ENCODE measurements around the gene COL28A1. TPM values are rescaled to one million over a fixed set of nuclear protein-coding genes. Genes with fewer than 3 reads are reported as not detected.
"Not testable (repeated sequence)": the region's sequence is repeated elsewhere in the genome, so short reads cannot be mapped to it uniquely, and the experiment has no call there.

COL28A1 gene
- total RNA-seq, 1 donor from 2014 or later: not detected

DNA sequence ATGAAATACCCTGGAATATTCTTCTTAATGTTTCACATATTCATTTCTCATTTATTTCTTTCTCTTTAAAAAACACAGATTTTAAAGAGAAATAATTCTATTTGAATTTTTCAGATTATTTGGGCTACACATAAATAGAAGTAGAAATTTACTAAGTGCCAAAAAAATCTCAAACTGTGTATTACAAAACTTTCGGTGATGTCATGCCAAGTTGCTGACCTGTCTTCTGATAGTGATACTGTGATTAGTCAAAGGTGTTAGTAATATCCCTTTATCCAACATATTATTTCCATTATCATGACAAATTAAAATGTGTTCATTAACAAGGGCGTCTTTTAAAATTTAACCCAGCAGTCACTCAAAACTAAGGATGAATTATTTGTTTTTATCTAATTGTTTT, 60.1 kb downstream of the COL28A1 start:
- DNase-seq (ENCODE audit: low read depth in 2 of 2): no peak

DNA sequence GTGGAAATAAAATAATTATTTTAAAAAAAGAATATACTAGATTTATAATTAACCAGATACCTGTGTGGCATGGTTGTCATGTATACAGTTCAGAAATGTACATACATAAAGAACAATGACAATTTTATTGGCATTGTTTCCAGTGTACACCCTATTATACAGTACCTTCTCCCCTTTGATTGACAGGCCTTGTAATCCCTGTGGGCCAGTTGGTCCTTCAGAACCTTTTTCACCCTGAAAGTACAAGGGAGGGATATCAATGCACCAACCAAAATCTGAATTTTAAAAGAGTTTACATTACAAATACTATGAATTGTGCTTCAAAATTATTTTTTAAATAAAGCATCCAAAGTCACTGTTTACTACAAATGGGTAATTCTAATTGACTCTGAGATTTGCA, 61.2 kb downstream of the COL28A1 start:
- no peak for DNase-seq (ENCODE audit: low read depth in 2 of 2)

DNA sequence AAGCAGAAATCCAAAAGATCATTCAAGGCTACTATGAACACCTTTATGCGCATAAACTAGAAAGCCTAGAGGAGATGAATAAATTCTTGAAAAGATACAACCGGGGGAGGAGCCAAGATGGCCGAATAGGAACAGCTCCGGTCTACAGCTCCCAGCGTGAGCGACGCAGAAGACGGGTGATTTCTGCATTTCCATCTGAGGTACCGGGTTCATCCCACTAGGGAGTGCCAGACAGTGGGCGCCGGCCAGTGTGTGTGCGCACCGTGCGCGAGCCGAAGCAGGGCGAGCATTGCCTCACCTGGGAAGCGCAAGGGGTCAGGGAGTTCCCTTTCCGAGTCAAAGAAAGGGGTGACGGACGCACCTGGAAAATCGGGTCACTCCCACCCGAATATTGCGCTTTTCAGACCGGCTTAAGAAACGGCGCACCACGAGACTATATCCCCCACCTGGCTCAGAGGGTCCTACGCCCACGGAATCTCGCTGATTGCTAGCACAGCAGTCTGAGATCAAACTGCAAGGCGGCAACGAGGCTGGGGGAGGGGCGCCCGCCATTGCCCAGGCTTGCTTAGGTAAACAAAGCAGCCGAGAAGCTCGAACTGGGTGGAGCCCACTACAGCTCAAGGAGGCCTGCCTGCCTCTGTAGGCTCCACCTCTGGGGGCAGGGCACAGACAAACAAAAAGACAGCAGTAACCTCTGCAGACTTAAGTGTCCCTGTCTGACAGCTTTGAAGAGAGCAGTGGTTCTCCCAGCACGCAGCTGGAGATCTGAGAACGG, 70.5 kb downstream of the COL28A1 start:
- not testable (repeated sequence) for DNase-seq (ENCODE audit: low read depth in 2 of 2)

DNA sequence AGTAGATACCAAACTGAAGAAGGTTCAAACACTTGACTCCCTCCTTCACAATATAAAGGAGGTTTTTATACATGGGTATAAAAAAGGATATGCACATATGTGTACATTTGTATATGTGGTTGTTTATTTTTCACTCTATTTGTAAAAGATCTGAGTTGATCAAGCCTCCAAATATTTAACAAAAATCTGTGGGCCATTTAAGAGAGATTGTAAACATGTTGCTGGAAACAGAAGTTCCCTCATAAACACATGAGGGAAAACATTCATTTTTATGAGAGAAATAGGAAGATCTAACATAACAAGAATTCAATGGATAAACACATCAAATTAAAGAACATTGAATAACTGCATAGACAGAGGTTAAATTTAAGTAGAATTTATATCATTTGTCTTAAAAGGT, 81.7 kb downstream of the COL28A1 start:
- DNase-seq (ENCODE audit: low read depth in 2 of 2): no peak

DNA sequence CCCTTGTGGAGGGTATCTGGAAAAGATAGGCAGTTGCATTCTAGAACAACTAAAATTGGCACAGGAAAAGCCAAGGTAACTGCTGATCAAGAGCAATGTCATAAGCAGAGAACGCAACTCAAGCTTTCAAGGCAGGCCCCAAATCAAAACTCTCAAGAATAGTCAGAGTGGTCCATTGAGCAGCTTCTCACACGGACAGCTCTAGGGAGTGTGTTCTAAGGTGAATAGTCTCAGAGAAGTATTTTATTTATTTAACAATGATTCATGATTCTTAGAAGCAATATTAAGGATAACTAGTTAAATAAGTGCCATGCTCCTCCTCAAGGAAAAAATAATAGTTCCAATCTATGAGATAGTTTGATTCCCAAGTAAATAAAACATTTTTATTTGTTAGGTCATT, 83.0 kb downstream of the COL28A1 start:
- no peak for DNase-seq (ENCODE audit: low read depth in 2 of 2)

DNA sequence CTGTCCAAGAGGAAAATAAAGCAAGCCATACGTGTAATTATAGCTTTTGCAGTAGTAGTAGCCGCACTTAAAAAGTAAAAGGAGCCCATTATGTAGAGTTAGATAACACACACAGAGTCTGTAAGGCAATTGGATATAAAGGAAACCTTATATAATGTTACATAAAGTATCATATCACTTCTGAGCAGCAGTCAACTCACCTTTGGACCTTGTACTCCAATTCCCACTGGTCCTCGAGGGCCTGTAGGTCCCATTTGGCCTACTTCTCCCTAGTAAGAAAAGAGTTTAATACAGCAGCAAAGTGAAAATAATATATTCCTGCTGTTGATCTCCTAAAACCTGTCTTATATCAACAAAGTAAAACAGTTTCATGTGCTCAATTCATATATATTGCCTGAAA, 83.6 kb downstream of the COL28A1 start:
- DNase-seq (ENCODE audit: low read depth in 2 of 2): no peak

DNA sequence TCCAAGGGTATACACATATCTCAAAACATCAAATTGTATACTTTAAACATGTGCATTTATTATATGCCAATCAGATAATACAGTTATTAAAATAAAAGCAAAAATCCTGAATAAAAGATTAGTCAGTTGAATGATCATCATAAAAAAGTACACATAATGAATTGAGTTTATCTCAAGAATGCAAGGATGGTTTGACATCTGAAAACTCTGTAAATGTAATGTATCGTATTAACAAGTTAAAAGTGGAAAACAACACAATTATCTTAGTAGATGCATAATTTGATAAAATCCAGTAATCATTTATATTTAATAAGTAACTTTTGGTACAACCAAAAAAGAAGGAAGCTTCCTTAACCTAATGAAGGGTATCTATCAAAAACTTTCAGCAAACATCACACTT, 86.6 kb downstream of the COL28A1 start:
- DNase-seq (ENCODE audit: low read depth in 2 of 2): no peak

DNA sequence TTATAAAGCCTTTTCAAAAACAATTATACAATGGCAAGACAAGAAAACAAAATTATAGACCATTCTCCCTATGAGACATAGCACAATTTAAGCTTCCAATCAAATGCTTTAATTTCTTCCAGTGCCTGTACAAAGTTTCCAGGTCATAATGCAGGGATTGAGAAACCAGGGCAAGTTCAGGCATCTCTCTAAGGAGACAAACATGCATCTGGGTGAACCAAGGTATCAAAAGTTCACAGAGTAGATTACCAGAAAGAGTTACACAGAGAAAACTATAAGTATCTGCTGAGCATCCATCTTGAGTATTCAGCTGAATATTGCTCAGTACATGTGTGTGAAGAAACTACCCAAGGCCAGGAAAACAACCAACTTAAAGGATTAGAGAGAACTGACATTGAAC, 89.1 kb downstream of the COL28A1 start:
- DNase-seq (ENCODE audit: low read depth in 2 of 2): no peak

DNA sequence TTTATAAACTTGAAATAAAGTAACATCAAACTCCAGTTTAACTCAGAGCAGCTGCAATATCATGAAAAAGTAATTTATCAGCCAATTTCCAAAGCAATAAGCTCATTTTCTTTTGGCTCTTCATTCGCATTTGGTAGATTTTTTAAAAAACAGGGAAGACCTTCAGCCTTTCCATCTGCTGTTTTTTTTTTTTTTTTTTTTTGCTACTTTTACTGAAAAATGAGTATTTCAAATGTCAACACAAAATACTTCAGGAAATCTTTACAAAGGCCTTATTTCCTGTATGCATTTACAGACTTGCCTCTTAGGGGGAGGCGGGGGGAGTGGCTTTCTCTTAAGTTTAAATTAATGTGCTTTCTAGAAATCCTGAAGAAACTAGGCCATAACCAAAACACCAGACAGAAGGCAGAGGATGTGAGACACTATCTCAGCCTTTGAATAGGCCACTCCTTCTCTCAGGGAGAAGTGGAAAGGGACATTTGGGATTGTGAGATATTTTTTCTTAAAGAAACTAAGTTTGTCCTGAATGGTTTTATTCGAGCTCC, 91.8 kb downstream of the COL28A1 start:
- peak in 1 of 2 donors; percentile 89 for DNase-seq (ENCODE audit: low read depth in 2 of 2)

DNA sequence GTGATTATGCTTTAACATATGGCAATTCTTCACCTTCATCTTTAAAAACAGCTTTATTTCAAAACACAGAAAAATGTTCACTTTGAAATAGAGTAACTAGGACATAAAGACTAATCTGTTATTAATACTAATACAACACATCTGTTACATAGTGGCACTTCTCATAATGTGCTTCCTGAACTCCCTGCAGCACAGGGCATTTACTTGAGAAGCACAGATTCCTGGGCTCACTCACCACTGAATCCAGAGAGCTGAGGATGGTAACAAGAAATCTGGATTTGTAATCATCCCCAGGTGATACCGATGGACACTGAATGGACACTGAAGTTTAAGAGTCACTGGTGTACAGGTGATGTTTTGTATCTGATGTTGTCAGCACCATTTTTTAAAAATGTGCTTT, 96.1 kb downstream of the COL28A1 start:
- no peak for DNase-seq (ENCODE audit: low read depth in 2 of 2)

DNA sequence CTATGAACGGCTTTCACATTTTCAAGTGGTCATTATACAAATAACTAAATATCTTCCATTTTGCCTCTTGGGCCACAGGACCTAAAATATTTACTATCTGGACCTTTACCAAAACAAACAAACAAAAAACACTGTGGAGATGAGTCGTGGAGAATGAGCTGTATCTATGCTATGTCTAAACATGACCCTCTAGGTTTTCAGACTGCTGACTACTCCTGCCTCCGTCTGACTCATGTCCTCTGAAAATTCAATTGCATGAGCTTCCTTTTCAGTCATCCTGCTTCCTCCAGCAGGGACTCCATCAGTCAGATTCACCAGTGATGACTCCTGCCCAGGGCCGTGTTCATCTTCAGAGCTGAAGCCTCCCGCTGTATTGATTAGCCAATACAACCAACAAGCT, 96.8 kb downstream of the COL28A1 start:
- DNase-seq (ENCODE audit: low read depth in 2 of 2): peak; percentile 76 to 96

DNA sequence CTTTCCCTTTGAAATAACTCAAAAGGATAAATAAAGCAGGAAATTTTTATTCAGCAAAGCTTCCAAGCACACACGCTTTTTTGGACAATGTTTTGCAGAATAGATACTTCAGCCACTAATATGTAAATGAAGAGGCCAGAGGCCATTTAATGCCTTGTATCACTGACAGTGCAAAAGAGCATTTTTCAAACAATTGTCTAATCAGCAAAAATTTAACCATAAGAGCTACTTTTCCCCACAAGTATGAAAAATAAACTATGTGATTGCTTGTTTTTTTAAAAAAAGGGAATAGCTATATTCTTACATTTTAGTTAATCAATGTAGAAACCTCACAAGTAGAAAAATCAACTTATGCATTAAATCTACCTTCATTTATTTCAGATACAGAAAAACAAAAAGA, 99.7 kb downstream of the COL28A1 start:
- no peak for DNase-seq (ENCODE audit: low read depth in 2 of 2)

DNA sequence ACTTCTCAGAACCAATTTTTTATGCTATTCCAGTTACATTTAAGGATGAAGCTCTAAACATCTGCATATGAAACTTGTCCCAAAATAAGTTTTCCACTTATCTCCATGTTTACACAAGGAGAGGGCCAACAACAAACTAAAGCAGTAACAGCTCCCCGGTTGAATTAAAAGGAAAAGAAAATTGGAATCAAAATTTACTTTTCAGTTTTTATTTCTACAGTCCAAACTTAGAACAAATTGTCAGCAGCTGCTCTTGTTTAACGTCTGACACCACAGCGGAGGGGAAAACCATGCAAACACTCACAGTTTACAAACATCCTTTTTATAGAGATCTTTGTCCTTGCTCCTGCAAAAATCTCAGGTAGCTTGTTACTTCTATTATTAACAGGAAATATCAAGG, 101.3 kb downstream of the COL28A1 start:
- no peak for DNase-seq (ENCODE audit: low read depth in 2 of 2)

DNA sequence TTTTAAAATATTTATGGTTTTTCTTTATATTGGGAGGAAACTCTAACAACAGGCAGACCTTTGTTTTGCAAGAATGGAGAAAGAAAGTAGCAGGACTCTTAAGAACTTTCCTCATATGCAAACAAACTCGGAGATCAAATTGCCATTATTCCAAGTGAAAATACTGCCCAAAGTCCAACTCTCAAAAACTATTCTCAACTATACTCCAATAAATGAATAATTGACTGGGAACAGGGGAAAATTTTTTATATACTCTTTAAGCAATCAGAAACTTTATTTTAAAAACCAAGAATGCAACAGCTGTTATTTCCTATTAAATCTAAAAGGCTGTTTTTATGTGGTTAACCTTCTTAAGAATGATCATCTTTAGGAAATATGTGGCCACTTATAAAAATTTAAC, 101.9 kb downstream of the COL28A1 start:
- DNase-seq (ENCODE audit: low read depth in 2 of 2): no peak

DNA sequence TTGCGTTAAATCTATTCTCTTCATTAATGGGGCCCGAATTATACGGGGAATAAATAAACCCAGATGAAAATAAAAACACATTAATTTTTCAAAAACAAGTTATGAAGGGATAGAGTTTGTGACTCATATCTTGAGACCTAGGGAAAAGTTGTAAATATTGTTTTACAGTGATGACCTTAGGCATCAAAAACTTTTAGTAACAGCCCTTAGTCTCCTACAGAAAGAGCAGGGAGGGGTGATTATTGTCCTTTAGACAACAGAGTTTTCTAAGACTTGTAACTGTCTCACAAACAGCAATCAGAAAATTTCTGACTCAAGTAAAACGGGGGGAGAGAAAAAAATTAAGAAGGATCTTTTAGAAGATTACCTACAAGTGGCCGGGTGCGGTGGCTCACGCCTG, 102.7 kb downstream of the COL28A1 start:
- no peak for DNase-seq (ENCODE audit: low read depth in 2 of 2)

DNA sequence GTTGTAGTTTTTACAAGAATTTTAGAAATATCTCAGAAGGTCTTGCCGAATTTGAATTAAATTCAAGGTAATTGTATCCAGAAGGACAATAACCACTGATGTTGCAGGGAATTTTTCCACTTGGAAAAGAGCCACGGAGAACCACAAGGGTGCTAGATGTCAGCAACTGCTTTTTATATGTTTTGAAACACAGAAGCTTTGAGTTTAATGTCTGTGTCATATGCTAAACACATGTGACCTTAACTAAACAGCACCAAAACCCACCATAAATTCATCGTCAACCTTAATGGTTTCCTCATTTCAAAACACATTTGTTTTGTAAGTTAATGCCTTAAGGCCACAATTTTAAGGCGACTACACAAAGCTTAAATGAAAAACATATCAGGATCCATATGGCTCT, 106.9 kb downstream of the COL28A1 start:
- no peak for DNase-seq (ENCODE audit: low read depth in 2 of 2)

DNA sequence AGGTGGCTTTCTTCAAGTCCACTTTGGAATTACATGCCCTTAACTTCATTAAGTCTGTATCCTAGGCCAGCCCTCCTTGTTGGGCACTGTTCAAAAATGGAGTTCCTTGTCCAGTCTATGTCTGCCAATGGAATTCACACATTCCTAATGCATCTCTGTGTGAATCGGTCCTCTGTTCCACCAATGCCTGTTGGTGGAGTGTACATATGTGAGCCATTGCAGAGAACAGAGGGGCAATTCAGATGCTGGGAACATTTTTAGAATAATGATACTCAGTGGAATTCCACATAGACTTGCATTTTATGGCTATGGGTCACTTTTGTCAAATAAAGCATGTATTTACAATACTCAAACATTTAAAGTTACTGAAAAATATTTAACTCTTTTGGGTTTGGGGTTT, 108.3 kb downstream of the COL28A1 start:
- DNase-seq (ENCODE audit: low read depth in 2 of 2): no peak

DNA sequence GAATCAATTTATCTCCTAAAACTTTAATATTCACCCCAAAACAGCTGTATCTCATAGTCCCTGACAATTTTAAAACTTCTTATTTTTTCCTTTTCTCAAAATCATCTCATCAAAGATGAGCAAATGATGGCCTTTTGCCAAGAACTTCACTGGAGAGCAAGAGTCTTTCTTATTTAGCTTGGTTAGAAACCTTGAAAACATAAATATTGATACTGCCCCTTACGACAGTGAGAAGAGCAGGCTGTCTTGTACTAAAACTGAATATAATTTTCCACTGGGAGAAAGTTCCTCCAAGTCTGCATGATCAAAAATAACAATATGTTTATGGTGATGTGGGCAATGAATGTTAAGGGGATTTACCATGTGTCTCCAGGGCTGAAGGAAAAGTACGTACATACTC, 109.0 kb downstream of the COL28A1 start:
- no peak for DNase-seq (ENCODE audit: low read depth in 2 of 2)

DNA sequence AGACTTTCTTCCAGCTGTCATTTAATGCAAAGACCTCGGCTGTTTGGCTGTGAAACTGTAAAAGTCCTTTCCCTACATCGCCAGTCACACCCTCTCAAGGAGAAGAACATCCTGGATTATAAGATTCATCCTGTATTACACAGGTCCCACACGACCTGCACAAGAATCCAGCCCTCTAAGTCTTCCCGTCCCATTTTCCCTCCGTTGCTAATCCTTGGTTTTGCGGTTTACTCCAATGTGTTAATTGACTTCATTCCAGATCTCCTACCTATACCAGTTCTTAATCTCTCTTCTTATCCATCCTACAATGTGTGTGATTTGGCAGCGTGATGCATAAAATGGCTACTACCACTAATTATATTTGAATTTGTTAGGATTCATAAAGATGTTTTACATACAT, 110.4 kb downstream of the COL28A1 start:
- DNase-seq (ENCODE audit: low read depth in 2 of 2): no peak

DNA sequence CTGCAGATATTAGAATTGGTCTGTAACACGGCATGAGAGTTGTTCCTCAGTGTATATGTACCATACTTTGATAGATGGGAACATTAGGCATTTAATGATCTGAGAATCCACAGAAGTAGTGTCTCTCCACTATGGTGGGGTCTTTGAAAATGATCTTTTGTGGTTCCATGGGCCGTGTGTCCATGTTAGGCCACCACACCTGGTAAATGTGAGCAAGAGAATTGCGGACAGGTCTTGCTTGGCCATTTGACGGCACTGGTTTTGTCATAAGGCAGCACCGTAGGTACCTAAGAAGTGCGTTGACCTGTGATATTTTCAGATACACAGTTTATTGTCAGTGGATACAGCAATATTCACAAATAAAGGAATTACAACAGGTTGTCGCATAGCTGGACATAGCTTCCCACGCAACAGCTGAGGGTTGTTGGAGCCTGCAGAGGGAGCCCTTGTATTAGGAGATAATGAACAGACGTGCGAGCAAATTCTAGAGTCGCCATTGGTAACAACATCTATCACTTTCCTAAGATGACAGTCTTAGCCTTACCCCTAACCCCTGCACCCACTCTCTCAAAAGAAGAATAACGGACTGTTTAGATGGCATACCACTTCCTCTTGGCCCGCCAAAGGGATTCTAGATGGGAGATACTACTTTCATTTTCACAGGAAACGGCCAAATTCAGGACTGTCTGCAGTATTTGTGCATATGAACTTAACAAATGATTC, 111.4 kb downstream of the COL28A1 start:
- DNase-seq (ENCODE audit: low read depth in 2 of 2): peak; percentile 65 to 73

DNA sequence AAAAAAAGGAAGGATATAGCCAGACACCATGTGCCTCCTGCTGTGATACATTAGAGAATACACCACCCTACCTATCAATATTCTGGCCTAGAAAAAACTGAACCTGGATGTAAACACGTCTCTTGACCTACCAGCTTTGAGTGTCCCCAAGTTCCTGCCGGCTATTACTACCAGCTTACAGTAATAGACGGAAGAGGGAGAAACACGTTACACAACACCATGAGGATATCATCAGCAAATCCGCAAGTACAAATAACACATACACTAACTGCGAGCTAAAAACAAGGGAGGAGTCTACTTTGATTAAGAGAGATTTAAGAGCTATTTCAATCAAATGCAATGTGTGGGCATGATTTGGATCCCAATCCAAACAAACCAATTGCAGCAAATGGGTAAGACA, 113.0 kb downstream of the COL28A1 start:
- no peak for DNase-seq (ENCODE audit: low read depth in 2 of 2)

DNA sequence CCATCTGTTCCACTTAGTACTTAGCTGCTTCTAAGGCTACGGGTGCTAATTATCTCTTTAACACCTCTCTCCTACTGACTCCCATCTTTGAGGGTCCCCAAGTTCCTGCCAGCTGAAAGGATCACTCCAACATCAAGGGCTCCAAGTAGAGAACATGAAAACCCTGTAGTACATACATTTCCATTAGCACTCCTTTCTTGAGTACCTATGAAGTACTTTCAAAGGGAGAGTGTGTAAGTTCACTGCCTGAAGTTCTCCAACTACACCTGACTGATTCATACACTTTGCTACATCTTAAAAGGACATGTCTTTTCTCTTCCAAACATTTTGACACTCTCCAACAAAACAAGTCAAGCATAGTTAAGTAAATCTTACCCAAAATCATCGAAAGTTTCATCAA, 113.8 kb downstream of the COL28A1 start:
- no peak for DNase-seq (ENCODE audit: low read depth in 2 of 2)

DNA sequence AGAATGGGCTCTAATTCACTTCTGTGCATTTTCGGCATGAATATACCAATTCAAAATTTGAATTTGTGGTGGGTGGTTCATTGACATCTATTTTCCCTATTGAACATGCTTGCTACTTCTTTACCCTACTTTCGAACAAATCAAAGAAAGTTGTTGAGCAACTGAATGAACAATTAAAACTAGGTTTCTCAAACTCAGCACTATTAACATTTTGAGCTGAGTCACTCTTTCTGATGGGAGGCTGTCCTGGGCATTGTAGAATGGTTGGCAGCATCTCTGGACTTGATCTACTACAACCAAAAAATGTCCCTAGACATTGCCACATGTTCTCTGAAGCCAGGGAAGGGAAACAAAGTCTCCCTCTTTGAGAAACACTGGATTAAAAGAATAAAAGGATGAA, 116.7 kb downstream of the COL28A1 start:
- DNase-seq (ENCODE audit: low read depth in 2 of 2): no peak

Data from lung microvascular endothelial cell (primary cell).